CD4-positive, alpha-beta T cell treated with Interleukin-10 for 1 hour (primary cell): ENCODE results near the gene TUSC2.
"Not testable (repeated sequence)": the region's sequence is repeated elsewhere in the genome, so short reads cannot be mapped to it uniquely, and the experiment has no call there.

Experiments
- DNase-seq: peaks from one replicate; pipeline ENCODE4 v3.0.0-alpha.2; 2020

Gene TUSC2

DNA sequence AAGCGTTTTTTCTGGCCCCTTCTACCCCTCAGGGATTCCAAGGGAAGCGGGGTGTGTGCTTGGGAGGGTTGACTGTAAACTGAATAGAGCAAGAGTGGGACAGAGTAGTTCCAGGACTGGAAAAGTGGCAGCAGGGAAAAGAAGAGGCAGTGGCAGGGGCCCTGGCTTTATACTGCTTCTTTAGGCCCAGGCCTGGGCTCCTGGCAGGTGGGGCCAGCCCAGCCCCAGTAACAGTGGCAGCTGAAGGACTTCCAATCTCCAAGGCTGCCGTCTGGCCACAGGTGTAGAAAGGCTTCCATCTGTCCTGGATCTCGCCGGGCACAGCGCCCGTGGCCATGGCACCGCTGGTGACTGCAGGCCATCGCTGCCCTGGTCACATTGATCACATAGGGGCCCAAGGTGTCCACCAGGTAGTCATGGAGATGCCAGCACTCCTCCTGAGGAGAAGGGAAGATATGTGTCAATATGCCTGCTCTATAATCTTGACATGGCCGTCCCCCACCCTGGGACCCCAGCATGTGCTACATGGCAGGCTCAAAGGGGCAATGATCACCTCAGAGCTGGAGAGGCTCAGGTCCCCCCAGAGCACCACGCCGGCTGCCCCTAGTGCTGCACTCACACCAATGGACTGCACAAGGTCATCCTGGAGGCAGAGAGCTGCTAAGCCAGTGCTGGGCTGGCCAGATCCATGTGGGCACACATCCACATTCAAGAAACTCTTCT lies 34.8 kb downstream of the TUSC2 start:
- DNase-seq = no peak

DNA sequence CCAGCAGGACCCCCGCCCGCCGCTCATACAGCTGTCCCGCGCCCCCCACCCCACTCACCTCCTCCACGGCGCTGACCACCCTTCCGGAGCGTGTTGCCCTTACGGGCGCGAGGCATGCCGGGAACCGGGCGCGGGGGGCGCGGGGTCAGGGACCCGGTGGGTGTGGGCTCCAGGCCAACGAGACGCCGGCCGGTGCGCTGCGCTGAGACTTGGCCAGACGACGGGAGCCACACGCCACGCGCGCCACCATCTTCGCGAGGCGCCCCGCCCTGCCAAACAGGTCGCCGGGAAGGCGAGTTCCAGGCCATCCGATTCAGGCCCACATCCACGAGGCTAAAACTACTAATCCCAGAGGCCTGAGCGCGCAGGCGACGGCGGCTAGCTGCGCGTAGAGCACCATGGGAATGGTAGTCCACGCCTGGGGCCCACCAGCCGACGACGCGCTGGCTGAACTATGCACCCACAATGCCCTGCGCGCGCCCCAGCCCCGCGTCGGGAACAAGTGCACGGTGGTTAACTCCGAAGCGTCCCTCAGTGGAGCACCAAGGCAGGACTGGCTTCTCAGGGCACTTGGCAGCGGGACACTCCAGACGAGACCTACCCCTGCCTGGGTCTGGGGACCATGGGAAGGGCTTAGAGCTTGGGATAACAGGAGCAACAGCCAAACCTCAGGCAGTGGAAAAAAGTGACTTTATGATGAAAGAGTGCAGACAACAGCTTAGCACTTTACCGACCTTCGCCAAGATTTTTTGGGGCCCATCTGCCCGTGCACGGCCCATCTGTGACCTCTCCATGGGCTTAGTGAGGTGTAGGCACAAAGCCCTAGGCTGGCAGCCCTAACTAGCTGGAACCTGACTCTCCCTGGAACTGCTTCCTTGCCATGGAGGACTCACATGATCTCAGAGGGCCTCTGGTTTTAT lies 35.6 kb downstream of the TUSC2 start, which contains the start of gene IFRD2:
IFRD2 (minus strand) TSS at position 271 of the 920 bp plus-strand sequence; CDS start at position 116, 155 bp downstream.
- DNase-seq = peak; percentile 97

DNA sequence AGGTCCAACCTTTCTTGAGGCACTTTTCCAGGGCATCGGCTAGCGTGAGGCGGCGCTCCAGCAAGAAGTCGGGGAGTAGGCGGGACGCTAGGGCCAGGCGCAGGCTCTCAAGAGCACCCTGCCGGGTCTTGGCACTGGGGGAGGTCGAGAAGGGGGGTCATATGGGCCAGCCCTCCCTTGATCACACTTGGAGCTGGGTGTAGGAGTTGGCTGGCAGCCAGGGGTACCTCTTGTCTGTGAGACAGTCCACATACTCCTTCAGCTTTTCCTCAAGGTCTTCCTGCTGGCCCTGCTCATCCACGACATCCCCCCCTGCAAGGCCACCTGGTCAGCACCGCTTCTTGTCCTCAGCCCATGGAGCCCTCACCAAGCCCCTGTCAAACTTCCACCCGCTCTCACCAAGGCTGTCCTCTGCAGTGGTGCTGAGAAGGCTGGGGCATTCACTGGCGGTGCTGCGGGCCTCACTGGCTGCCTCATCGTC lies 37.8 kb downstream of the TUSC2 start:
- no peak for DNase-seq

DNA sequence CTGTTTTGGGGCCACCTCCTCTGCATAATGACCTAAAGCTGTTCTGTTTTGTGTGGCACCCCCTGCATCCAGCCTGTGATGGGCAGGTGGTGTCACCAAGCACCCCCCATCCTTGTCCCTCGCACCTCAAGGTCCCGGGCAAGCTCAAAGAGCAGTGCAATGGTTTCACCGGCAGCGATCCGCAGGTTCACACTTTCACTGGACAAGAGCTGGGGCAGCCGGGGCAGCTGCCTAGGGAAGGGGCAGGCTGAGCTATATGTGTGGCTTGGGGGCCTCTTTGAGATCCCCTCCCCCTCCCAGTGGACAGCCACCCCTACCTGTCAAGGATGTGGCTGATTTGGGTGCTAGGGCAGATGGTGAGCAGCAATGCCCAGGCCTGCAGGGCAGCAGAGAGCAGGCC lies 38.9 kb downstream of the TUSC2 start:
- no peak for DNase-seq

DNA sequence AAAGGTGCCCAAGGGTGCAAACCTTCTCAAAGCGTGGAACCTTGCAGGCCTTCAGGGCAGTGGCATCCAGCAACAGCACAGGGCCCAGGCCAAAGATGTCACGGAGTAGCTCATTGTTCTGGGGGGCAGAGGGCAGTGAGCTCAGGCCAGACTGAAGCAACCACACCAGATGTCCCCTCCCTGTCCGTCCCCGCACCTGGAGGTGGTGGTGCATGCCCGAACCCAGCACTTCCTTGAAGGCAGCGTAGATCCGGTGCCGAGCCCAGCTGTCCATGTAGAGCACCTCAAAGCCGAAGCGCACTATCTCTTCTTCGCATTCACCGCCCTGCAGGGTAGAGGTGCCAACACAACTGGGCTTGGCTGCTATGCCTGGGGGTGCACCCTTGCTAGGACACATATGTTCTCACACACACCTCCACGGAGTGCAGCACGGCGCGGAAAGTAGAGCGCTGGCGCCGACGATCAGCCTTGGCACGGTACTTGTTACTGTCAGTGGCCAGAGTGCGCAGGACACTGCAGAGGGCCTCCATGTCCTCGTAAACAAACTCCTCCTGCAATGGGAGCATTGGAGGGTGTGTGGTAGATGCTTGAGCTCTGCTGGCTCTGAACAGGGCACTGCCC lies 39.5 kb downstream of the TUSC2 start:
- no peak for DNase-seq

DNA sequence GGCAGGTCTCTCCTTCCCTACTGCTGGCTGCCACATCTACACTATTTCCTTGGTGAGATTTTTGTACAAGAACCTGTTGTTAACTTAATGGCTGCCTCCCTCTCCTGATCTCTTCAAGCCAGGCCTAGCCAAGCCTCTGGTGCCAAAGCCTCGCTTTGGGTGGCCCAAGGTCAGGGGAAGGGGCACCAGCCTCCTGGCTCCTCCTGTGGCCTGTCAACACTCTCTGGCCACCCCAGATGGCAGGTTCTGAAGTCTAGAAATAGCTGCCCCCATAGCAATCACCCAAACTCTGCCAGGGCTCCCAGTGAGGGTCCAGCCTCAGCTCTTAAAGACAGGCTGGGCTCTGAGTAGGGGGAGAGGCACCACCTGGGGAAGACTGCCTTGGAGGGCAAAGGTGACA lies 40.8 kb downstream of the TUSC2 start:
- no peak for DNase-seq

DNA sequence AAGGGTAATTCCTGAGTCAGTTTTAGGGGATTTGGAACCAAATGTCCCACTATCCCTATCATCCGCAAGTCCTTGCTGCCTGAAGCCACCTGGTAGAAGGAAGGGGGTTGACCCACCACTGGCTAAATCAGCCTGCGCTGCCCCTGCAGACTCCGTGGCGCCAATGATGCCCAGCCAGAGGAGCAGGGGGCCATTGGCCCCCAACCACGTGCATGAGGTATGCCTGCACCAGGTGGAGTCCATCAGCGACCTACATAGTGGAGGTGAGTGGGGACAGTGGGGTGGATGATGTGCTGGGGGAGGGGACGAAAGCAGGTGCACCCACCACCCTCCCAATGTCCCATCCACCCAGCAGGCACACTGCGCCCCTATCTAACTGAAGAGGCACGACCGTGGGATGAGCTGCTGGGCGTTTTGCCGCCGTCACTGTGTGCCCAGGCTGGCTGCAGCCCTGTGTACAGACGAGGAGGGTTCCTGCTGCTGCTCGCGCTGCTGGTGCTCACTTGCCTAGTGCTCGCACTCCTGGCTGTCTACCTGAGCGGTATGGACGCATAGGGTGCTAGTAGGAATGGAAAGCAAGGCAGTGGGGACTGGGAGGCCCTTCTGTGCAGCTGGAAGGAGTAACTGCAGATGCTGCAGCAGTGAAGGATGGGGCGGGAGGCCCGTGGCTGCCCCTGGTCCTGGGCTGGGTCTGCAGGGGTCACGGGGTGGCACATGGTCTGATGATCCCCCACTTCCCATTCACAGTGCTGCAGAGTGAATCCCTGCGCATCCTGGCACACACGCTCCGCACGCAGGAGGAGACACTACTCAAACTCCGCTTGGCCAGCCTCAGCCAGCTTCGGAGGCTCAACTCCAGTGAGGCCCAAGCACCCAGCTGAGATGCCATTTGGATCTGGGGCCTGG lies 41.4 kb downstream of the TUSC2 start:
- DNase-seq = no peak

DNA sequence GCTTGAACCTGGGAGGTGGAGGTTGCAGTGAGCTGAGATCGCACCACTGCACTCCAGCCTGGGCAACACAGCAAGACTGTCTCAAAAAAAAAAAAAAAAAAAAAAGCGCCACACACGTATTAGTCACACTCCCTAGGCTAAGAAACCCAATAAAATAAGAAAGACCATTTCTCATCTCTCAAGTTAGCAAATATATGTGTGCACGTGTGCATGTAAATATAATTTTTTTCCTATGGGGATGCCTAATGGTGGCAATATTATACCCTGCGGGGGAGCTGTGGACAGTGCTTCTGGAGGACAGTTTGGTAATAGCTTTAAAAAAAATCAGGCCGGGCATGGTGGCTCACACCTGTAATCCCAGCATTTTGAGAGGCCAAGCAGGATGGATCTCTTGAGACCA lies 43.9 kb downstream of the TUSC2 start:
- DNase-seq = not testable (repeated sequence)

DNA sequence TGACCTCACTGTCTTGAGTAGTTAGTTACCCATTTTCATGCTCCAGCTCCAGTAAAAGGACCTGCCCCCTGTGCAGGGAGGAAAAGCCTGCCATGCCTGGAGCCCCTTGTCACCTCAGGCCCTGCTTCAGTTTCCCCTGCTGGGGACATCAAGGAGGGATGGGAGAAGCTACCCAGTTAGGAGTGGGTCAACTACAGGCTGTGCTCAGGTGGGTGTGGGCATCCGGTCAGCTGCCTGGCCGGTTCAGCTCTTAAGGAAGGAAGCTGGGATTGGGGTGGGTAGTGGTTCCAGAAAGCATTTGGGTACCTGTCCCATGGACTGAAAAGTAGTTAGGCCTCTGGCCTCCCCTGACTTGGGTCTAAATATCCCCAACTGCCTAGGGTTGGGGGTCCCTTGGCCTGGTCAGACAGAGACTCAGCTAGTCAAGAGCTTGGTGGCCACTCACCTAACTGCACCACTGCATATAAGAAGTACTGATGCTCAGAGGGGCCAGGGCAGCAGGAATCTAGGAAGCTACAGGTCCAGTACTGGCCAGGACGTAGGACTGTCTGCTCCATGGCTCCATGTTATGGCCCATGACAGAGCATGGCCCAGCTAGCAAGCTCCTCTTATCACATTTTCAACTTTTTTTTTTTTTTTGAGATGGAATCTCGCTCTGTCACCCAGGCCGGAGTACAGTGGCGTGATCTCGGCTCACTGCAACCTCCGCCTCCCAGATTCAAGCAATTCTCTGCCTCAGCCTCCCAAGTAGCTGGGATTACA lies 48.6 kb downstream of the TUSC2 start:
- DNase-seq = no peak

DNA sequence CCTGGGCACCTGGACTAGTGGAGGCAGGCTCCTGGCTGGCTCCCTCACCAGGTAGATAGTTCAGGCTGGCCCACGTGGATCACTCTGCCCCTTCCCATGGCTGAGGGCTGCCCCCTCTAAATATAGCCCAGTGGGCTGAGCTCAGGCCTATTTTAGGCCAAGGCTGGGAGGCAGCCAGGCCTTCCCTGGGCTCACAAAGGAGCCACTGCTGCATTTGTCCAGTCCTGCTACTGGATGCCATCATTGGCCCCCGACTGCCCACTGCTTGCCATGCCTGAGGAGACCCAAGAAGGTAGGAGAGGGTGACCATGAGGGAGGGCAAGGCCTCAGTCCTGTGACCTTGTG lies 49.2 kb downstream of the TUSC2 start, which contains the start of gene LSMEM2:
LSMEM2 (plus strand) TSS at position 208 of the 345 bp plus-strand sequence; CDS start at position 235, 27 bp downstream.
- DNase-seq = no peak

DNA sequence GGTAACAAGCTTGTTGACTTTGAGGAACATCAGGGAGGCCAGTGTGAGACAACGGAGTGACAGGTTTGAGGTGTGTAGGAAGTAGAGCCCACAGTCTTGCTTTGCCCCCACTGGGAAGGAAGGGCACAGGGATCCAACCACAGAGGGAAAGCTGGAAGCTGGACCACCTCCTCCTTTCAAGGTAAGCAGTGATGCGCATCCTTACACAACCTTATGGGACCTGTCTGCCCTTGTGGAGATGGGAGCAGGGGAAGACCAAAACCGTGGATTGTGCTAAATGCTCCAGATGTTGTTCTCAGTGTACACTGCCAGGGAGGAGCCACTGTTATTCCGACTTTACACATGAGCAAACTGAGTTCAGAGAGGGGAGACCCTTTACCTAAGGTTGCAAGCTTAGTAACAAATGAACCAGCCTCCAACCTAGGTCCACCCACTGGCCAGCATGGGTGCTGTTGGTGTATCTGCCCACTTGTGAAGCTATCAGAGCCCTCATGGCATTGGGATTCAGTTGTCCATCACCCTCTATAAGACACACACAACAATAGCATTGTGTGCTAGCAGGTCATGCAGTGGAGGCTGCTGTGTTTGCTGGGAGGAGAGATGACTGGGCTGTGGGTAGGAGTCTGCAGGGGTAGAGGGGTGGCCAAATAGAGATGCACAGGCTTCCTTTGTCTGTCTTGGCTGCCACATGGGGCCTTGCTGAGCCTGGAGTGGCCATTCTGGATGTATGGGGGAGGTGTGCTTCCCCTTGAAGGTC lies 49.7 kb downstream of the TUSC2 start:
- no peak for DNase-seq

DNA sequence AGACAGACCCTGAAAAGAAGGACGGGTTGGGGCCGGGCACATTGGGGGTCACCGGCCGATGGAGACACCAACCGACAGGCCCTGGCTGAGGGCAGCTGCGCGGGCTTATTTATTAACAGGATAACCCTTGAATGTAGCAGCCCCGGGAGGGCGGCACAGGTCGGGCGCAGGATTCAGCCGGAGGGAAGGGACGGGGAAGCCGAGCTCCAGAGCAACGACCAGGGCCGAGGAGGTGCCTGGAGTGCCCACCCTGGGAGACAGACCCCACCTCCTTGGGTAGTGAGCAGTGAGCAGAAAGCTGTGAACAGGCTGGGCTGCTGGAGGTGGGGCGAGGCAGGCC lies 51.3 kb downstream of the TUSC2 start:
- DNase-seq = no peak

DNA sequence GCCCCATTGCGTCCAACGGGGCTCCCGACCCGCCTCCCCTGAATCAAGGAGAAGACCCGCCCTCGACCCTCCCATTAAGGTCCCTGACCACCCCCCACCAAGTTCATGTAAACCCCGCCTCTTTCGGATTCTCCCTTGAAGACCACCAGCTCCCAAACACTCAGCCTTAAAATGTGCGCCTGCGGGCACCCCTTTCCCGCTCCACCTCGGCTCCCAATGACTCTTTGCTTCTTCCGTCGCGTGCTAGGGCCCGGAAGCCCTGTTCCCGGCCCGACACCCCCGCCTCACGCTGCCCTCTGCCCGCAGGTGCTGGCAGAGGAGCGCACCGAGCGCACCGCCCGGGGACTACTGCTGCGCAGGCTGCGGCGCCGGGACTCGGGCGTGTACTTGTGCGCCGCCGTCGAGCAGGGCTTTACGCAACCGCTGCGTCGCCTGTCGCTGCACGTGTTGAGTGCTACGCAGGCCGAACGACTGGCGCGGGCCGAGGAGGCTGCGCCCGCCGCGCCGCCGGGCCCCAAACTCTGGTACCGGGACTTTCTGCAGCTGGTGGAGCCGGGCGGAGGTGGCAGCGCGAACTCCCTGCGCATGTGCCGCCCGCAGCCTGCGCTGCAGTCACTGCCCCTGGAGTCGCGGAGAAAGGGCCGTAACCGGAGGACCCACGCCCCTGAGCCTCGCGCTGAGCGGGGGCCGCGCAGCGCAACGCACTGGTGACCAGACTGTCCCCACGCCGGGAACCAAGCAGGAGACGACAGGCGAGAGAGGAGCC lies 51.8 kb downstream of the TUSC2 start:
- DNase-seq = no peak

DNA sequence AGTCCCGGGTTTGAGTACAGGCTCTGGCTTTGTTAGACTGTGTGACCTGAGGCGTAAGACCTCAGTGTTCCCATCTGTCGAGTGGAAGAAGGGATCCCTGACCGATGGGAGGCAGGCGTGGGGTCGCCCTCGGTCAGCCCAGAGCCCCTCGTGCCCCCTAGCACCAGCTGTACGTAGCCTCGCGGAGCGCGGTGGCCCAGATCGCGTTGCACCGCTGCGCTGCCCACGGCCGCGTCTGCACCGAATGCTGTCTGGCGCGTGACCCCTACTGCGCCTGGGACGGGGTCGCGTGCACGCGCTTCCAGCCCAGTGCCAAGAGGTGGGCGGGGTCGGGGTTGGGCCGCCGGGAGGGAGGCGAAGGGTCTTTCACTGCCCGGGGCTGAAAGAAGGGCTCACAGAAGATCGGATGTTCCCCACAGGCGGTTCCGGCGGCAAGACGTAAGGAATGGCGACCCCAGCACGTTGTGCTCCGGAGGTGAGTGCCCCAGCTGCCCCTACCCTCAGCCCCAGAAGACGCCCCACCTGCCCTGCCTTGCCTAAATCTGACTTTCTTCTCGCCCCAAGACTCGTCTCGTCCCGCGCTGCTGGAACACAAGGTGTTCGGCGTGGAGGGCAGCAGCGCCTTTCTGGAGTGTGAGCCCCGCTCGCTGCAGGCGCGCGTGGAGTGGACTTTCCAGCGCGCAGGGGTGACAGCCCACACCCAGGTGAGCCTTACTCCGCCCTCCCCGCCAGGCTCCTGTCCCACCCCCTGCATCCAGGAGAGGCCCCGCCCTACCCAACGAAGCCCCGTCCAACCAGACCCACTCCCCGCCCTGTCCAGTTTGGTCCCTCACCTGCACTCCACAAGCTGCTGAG lies 52.7 kb downstream of the TUSC2 start:
- no peak for DNase-seq
